GM19328 (cell line): ENCODE results near the gene GABBR2.

ENCODE experiments used
- ATAC-seq: cut with Tn5 transposase; IDR thresholded peaks from one replicate; pipeline ENCODE4 v1.9.1; 2021; ENCODE audit warnings: mild to moderate bottlenecking, moderate library complexity; ENCODE audit not compliant: unreplicated experiment

The GABBR2 gene

GRCh38 chr9:98329904-98330303 lies 378.8 kb downstream of the GABBR2 start:
- no peak for ATAC-seq

- ATAC-seq, result no peak
Observed at GRCh38 chr9:98329281-98329680, 379.5 kb downstream of the GABBR2 start.

- no peak for ATAC-seq
Observed at GRCh38 chr9:98328770-98329169, 380.0 kb downstream of the GABBR2 start.

- no peak for ATAC-seq
Observed at GRCh38 chr9:98328141-98328540, 380.6 kb downstream of the GABBR2 start.

GRCh38 chr9:98327249-98327561 lies 381.5 kb downstream of the GABBR2 start:
- no peak for ATAC-seq

GRCh38 chr9:98326459-98327248 lies 382.1 kb downstream of the GABBR2 start:
- no peak for ATAC-seq

GRCh38 chr9:98324801-98325200 lies 383.9 kb downstream of the GABBR2 start:
- no peak for ATAC-seq

GRCh38 chr9:98323831-98324135 lies 385.0 kb downstream of the GABBR2 start:
- no peak for ATAC-seq

GRCh38 chr9:98323051-98323830 lies 385.5 kb downstream of the GABBR2 start:
- ATAC-seq, result no peak

- ATAC-seq, result no peak
Observed at GRCh38 chr9:98321269-98321668, 387.5 kb downstream of the GABBR2 start.

- no peak for ATAC-seq
Observed at GRCh38 chr9:98318834-98319478, 389.8 kb downstream of the GABBR2 start.

- ATAC-seq, result no peak
Observed at GRCh38 chr9:98318041-98318790, 390.5 kb downstream of the GABBR2 start.

GRCh38 chr9:98317134-98317857 lies 391.4 kb downstream of the GABBR2 start:
- ATAC-seq, result no peak

- no peak for ATAC-seq
Observed at GRCh38 chr9:98316445-98317133, 392.1 kb downstream of the GABBR2 start.

- ATAC-seq, result peak; percentile 55
Observed at GRCh38 chr9:98315551-98316060, 393.1 kb downstream of the GABBR2 start.

GRCh38 chr9:98315067-98315453 lies 393.7 kb downstream of the GABBR2 start:
- no peak for ATAC-seq

- ATAC-seq, result no peak
Observed at GRCh38 chr9:98314381-98315066, 394.2 kb downstream of the GABBR2 start.

GRCh38 chr9:98312365-98312764 lies 396.4 kb downstream of the GABBR2 start:
- ATAC-seq, result no peak

- ATAC-seq, result no peak
Observed at GRCh38 chr9:98311541-98311940, 397.2 kb downstream of the GABBR2 start.
